Activated naive CD8-positive, alpha-beta T cell treated with anti-CD3 and anti-CD28 coated beads, Interleukin-2, amount 50 U/mL, for 16 hours (primary cell): ENCODE results near the gene WDR88.

Experiments used
- DNase-seq: peaks from one replicate; pipeline ENCODE4 v3.0.0-alpha.2; 2020; ENCODE audit warnings: low read depth, low spot score

Gene WDR88, protein sequence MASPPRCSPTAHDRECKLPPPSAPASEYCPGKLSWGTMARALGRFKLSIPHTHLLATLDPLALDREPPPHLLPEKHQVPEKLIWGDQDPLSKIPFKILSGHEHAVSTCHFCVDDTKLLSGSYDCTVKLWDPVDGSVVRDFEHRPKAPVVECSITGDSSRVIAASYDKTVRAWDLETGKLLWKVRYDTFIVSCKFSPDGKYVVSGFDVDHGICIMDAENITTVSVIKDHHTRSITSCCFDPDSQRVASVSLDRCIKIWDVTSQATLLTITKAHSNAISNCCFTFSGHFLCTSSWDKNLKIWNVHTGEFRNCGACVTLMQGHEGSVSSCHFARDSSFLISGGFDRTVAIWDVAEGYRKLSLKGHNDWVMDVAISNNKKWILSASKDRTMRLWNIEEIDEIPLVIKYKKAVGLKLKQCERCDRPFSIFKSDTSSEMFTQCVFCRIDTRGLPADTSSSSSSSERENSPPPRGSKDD

DNA sequence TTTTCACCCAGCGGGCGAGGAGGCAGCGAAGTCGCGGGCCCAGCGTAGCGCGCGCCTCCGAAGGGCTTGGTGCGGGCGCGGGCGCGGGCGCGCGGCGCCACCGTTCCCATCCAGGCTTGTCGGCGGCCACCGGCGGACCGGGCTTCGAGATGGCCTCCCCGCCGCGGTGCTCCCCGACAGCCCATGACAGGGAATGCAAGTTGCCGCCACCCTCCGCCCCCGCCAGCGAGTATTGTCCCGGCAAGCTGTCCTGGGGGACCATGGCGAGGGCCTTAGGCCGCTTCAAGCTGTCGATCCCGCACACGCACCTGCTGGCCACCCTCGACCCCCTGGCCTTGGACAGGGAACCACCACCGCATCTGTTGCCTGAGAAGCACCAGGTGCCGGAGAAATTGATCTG is at the start of gene WDR88:
WDR88 (plus strand) TSS at position 94 of the 400 bp plus-strand sequence; CDS start at position 150, 56 bp downstream.
- no peak for DNase-seq

DNA sequence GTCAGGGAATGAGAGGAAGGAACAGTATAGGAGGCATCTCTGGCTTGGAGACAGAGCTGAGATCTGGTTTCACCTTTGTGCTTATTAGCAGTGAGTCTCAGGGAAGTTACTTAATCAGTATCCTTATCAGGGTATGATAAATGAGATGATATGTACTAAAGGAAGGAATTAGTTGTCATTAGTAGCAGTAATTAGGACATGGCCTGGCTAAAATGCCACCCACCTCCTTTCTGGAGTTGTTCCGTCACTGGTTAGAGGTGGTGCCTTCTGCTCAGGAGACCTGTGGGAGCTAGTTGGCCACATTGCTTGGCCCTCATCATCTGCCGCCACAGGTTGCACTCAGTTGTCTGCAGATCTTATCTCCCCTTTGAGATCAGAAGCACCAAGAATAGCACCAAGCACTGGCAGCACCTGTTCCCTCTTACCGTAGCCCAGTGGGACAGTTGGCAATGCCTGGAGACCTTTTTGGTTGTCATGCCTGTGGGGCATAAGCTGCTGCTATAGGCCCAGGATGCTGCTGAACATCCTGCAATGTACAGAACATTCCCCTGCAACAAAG is 46.3 kb upstream of the WDR88 start:
- DNase-seq = no peak

DNA sequence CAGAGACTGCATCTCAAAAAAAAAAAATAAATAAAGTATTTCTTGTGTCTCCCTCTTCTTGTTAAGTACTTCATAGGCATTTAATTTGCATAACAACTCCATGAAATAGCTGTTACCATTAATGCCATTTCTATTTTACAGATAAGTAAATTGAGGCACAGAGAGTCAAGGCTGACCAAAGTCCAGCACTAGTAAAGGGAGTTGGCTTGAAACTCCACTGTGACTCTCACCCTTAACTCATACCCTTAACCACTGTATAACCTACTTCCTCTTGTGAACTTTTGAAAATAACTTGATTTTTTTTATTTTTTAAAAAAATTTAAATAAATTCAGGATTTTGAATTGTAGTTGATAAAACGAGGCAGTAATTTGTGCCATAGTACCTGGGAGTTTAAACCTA is 45.0 kb upstream of the WDR88 start:
- DNase-seq = no peak

DNA sequence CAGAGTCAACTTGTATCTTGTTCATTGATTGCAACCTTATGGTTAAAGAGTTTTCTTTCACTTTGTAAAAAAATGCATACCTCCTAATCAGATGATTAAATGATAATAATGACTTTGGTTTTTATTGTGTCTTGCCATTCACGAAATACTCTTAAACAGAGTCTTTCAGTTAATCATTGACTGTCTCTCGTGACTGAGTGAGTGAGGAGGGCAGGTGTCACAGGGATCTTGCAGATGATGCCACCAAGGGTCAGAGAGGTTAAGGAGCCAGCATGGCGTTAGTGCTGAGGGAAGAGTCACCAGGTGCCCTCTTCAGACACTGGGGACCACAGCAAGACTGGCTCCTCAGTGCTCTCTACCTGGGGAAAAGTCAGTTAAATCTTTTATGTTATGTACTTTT is 42.9 kb upstream of the WDR88 start:
- DNase-seq = no peak

DNA sequence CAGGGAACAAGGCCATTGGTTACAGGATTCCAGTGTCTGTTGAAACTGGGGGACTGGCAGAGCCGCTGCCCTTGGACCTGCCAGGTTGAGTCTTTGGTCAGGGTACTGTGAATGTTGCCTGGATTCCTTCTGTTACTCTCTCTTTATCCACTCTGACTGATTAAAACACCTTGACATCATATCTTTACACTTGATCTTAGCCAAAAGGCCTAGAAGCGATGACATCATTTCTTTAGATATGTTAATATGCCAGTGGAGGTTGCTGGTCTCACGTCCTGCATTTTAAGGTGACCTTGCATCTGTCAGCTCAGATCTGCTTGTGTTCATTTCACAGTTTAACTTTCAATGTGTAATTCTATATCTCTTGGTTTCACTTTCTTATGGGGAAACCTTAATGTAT is 41.7 kb upstream of the WDR88 start:
- DNase-seq = no peak

DNA sequence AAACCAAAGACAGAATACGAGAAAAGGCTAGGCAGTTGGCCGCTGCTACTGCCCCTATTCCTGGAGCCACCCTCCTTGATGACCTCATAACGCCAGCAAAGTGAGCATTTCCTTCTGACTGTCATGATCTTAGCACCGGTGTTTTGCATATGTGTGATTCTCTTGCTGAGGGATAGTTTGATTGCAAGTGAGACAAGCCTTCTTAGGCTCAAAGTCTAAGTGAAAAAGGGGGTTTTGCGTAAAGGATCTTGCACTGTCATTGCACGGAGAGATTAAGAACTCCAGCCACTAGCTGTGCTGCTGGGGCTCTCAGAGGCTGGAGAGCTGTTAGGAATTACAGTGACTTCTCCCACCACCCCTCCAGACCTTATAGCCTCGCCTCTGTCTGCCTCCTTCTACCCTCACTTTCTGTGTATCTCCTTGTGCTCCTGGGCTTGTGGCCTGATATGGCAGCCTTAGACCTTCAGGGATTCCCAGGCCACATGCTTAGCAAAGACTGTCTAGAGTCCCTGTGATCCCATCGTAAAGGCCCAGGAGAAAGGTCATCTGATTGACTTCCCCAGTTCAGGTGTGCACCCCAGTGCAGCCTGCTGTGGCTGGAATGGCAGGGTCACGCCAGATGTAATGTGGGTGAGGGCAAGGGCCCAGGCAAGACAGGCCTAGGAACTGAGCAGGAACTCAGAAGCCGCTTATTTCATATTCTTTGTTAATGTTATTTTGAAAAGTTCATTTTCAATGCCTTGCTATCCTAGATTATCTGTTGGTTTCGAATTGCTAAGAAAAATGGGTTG is 38.3 kb upstream of the WDR88 start:
- no peak for DNase-seq

DNA sequence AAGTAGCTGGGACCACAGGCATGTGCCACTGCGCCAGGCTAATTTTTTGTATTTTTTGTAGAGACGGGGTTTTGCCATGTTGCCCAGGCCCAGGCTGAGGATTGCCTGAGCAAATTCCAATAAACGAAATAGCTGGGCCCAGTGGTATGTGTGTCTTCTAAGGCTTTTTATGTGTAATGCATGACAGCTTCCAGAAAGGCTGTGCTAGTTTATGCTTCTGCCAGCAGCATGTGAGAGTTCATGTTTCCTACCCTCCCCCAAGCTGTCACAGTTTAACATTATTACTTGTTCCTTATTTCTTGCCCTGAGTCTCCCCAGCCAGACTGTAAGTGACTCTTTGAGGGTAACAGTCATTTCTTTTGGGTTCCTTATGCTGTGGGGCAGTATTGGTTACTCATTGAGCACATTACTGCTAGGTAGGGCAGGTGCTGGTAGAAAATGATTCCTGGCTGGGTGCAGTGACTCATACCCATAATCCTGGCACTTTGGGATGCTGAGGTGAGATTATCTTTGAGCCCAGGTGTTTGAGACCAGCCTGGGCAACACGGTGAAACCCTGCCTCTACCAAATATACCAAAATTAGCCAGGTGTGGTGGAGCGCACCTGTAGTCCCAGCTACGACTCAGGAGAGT is 37.4 kb upstream of the WDR88 start:
- DNase-seq = no peak

DNA sequence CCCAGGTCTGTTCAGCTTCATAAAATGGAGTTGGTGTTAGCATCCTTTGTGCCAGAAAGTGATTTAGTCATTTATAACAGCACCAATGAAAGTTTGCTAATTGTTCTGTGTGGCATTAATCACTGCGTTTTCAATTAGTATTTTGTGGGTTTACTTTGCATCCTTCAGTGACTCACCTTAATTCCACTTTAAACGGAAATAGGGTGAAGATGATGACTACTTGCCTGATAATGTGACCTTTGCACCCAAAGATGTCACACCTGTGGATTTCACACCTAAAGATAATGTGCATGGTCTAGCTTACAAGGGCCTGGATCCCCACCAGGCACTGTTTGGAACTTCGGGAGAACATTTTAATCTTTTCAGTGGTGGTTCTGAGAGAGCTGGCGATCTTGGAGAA is 35.9 kb upstream of the WDR88 start:
- DNase-seq = no peak

DNA sequence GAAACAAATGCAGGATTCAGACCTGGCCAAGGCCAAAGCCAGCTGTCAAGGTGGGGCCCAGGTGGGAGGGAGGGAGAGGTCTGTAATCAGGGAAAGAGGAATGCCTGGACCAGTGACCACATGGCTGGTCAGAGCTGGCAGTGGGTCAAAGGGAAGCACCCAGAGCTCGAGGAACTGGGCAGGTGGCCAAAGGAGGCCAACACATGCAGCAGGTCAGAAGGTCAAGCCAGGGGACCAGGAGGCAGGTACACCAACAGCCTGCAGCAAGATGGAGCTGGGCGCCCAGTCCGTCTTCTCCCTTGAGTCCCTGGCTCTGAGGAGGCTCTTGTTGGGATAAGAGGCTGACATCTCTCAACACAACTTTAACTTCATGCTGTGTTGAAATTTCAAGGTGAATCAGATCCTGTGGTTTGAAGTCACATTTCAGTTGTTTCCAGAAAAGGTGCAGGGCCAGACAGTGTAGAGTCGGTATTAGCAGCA is 33.8 kb upstream of the WDR88 start:
- DNase-seq = no peak

DNA sequence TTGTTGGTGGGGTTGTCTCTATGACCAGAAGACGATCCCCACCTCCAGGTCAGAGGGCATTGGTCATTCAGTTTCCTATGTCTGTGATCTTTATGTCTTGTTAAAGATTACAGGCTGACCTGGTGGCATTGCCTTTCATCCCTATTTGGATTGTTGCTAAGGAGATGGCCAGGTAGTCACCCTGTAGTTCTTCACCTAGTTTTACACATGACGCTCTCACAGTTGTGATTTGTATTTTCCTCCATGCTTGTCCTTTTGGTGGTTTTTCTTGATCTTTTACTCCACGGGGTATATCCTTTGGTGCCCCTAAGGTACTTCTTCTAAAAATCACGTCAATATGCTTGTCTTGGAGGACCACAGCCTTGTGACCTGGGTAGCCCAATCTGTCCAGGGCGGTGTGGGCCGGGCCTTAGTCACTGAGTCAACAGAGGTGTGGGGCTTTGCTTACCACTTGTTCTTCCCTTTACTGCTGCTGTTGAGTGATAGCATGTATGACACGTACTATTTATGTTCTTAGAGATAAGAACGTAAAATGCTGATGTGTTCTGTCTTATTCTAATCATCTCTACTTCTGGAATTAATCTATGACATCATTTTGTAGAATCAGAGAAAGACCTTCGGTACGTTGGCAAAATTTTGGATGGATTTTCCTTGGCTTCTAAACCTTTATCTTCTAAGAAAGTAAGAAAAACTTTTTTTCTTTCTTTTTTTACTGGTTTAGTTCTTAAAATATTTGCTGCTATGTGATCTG is 30.8 kb upstream of the WDR88 start:
- DNase-seq = no peak

DNA sequence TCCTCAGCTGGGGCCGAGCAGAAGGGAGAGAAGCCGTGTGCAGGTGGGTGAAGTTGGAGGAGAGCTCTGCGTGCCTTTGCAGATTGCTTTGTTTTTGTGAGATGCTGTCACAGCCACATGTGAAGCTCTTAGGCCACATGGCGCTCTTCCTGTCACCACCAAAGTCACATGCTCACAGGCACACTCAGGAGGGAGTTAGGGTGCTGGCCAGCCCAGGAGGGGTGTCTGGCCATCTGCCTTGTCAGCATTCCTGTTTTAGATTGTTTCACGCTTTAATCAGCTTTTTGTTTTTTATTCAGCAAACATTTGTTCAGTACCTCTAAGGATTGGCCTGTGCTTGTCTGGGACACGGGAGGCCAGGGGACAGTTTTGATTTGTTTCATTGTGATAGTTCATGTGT is 29.0 kb upstream of the WDR88 start:
- no peak for DNase-seq

DNA sequence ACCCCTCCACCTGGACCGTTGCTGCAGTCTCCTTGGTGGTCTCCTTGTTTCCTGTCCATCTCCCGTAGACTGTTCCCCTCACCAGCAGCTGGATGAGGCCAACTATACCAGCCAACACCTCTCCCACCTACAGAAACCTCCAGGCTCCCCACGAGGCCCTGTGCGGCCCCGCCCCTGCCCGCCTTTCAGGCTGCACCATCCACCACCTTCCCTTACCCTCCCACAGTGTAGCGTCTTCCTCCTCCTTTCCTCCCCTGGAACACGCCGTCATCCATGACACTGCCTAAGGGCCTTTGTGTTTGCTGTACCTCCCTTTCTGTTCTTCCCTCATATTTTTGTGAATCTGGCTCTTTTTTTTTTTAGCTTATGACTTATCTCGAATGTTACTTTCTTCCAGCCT is 23.8 kb upstream of the WDR88 start:
- no peak for DNase-seq

DNA sequence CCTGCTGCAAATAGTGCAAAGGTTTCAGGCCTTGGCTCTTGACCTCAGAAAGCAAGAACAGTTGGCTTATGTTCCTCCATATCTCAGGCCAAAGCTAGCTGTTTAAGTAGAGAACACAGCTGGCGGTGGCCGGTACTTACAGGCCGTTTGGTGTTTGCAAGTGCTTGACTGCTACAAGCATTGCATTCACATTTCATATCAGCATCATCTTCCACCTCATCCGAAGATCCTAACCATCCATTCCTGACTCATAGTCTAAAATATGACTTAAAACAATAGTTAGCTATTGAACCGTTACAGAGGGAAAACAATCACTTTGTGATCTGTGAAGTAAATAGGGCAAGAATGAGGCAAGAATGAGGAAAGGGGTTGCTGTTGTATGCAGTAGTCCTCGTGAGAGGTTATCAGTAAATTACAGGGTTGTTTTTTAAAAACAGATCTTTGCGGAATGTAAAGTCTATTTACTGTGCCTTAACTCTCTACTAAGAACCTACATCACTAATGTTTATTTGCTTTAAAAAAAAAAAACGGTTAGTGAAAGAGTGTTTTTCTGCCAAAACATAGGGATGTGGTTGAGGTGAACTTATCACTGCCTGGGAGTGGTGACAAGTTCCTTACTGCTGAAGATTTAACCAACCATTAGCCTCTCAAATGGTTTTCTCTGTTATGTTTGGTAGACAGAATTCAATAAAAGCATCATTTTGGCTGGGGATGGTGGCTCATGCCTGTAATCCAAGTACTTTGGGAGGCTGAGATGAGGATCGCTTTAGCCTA is 21.6 kb upstream of the WDR88 start:
- no peak for DNase-seq

DNA sequence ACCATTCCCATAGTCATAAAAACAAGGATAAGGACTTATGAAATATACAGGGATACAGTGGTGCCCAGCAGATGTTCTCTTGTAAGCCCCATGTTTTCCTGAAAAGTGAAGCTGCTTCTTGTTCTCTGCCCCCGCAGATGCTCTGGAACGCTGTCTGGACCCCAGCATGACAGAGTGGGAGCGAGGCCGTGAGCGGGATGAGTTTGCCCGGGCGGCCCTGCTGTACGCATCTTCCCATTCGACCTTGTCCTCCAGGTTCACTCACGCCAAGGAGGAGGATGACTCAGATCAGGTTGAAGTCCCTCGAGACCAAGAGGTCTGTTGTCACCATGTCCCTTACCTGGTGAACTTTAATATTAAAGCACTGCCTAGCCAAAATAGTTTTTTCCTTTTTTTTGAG is 20.3 kb upstream of the WDR88 start:
- no peak for DNase-seq

DNA sequence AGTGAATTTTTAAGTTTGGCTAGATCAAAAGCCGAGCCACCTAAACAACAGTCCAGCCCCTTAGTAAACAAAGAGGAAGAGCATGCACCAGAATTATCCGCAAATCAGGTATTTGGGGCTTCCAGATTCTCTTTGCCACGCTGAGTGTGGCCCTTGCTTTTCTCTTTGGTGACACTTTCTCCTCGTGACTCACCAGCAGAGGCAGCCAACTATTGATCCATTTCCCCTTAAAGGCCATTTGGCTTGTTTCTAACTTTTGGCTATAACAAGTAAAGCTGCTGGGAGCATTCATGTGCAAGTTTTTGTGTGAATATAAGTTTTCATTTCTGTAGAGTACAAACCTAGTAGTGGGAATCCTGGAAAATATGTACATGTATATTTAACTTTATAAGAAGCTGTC is 17.6 kb upstream of the WDR88 start:
- DNase-seq = no peak

DNA sequence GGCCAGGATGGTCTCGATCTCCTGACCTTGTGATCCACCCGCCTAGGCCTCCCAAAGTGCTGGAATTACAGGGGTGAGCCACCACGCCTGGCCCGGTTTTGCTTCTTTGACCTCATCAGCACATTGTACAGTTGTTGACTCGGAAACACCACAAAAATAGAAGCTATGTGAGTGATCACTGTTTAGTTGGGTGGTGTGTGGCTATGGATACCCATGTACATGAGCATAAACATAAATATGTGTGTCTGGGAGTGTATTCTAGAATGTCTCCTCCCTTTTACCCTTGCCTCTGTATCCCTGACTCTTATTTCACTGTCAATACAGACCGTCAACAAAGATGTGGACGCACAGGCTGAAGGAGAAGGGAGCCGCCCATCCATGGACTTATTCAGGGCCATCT is 14.4 kb upstream of the WDR88 start:
- no peak for DNase-seq

DNA sequence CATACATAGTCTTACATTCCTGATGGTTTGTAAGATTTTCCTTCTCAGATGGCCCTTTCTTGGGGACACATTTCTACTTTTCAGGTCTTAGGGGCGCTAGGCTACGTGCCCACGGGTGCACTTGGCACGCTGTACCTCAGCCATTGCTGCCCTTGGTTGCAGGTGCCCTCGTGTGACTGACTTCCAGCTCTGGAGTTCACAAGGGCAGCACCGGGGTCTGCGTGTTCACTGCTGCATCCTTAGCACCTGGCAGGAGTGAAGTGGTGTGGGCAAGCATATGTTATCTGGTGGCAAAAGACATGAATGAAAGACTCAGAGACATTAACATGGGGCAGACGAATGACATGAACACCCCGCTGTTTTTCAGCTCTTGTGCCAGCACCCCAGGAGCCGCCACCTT is 13.3 kb upstream of the WDR88 start:
- DNase-seq = no peak

DNA sequence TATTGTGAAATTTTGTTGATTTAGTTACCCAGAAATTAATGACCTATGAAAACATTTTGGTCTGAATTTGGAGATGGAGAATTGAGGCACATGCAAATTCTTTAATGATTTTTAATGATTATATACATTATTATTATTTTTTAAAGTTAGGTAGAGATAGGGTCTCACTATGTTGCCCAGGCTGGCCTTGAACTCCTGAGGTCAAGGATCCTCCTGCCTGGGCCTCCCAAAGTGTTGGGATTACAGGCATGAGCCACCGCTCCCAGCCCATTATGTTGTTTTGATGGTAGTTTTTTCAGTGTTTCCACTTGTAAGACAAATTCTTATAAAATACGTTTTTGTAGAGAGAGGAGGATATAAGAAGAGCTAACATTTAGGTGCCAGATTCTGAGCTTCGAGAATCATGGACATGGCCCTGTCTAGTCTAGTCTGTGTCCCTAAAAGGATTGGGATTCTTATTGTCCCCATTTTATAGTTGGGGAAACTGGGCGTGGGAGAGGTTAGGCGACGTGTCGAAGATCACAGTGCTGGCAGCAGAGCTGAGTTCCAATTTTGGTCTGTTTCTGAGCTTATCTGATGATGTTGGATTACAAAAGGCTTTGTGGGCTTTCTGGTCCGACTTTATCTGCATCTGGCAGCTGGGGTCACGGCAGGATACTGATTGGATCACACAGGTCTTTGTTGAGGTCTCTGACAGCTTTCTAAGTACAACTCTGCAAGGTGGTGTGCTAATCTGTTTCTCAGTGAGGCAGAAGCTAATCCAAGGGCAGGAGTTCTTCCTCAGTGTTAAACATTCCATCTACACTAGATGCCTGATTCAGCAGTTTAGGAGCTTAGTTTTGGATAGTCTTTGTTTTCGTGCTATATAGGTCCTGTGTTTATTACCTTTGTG is 7.5 kb upstream of the WDR88 start:
- no peak for DNase-seq

DNA sequence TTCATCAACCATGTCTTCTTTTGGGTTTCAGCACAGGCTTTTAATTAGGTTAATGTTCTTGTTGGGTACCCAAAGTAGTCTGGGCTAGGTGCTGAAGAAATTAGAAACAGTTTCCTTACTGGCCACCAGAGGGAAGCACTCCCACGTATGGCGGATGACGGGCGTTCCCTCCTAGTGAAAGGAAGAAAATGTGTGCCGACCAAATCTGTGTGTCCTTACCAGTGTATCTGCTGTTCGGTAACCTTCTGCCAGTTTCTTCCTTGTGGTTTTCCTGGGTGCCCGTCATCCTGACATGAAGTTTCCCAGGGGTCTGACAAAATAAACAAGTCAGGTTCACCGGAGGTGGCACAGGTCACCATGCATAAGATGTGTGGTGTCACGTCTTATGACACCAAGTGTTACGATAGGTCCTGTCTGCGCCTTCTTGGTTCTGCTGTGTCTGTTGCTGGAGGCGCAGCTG is 6.0 kb upstream of the WDR88 start:
- DNase-seq = peak; percentile 10
